ENCODE data around the gene SLC9A9.

SLC9A9 gene

DNA sequence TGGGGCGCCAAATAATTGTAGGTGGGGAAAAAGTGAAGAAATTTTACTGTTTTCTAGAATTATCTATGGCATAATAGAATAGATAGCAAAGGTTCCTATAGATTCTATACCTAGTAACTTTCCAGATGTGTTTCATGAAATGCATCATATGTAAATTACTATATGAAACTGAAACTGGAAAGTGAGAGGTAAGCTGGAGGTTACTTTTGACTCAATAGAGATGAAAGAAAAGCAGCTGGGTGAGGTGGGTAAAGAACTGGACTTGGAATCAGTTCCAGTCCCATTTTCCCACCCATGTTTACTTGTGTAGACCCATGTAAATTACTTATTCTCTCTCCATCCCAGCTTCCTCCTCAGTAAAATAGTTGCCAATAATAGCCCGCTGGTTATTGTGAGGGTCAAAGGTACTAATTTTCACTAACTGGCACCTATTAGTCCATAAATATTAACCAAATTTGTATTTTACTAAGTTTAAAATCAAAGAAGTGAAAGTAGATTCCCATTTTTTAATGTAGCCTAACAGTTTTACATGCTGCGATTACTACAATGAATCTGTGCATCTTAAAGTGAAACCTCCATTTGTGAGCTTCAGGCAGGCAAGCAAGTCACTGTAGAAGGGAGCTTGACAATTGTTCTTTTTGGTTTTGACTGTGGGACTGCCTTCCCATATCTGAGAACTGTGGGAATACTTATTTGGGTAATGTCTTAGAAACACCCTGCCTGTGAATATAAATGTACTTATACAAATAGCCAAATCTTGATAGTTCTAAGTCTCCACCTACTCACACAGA is 312.1 kb downstream of the SLC9A9 start:
- no peak for DNase-seq (ENCODE audit: low read depth)
- no peak overlapping the region for H3K4me3 ChIP-seq (ENCODE audit: low read depth, low read length)
- TF ChIP-seq, protein P1, sequence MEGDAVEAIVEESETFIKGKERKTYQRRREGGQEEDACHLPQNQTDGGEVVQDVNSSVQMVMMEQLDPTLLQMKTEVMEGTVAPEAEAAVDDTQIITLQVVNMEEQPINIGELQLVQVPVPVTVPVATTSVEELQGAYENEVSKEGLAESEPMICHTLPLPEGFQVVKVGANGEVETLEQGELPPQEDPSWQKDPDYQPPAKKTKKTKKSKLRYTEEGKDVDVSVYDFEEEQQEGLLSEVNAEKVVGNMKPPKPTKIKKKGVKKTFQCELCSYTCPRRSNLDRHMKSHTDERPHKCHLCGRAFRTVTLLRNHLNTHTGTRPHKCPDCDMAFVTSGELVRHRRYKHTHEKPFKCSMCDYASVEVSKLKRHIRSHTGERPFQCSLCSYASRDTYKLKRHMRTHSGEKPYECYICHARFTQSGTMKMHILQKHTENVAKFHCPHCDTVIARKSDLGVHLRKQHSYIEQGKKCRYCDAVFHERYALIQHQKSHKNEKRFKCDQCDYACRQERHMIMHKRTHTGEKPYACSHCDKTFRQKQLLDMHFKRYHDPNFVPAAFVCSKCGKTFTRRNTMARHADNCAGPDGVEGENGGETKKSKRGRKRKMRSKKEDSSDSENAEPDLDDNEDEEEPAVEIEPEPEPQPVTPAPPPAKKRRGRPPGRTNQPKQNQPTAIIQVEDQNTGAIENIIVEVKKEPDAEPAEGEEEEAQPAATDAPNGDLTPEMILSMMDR (IDR thresholded peaks at IDR 0.05; ENCODE audit: control insufficient read depth, extremely low read depth, insufficient read depth): no peak

DNA sequence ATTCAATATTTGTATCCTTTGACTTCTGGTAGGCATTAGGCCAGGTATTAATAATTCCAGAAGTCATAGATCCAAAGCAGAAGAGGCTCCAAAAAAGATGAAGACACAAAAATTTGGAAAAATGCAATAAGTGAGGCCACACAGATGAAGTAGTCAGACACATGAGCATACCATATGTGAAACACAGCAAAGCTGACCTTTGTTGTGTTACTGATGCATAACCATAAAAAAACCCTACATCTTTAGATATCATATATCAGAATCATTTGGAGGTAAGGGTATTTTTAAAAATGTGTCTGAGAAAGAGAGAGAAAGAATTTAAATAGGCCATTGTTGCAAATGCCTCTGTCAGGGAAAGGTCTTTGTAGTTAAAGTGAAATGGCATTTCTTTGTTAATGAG is 314.9 kb downstream of the SLC9A9 start:
- TF ChIP-seq, protein P1 (IDR thresholded peaks at IDR 0.05; ENCODE audit: control insufficient read depth, extremely low read depth, insufficient read depth): no peak
- no peak overlapping the region for H3K4me3 ChIP-seq (ENCODE audit: low read depth, low read length)

DNA sequence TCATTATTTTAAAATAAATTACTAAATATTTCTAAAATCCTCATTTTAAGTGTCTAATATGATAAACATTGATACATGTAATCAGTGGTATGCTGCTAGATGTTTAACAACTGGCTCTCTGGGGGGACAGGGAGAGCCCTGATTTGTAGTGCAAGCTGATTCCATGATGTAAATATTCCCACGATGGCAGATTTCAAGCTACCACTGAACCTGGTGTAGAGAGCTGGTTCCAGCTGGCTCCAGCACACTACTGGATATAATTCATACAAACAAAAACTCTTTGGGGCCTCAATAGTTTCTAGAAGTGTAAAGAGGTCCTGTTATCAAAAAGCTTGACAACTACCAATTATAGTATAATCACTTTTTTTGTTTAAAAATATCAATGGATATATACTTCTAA is 316.2 kb downstream of the SLC9A9 start:
- no peak overlapping the region for H3K4me3 ChIP-seq (ENCODE audit: low read depth, low read length)
- TF ChIP-seq, protein P1 (IDR thresholded peaks at IDR 0.05; ENCODE audit: control insufficient read depth, extremely low read depth, insufficient read depth): no peak

More for the DNA sequence above, 314.9 kb downstream of the SLC9A9 start:
- DNase-seq (ENCODE audit: low read depth): no peak

DNA sequence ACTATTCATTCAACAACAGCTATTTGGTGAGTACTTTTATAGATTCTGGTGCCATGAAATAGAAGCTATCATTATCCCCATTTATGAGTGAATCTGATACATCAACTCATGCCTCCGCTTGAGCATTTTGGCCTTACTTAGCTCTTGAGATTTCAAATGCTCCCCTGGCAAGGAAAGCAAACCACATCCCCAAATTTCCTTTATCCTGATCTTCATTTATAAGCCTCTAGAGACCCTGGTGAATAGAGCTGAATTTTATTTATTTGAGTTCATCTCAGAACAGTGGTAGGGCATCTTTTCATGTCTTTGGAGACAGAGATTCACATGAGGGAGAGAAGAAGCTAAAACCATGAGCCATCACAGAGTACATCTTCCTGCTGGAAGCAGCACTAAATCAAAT is 317.2 kb downstream of the SLC9A9 start:
- TF ChIP-seq, protein P1 (IDR thresholded peaks at IDR 0.05; ENCODE audit: control insufficient read depth, extremely low read depth, insufficient read depth): no peak
- no peak for DNase-seq (ENCODE audit: low read depth)
- no peak overlapping the region for H3K4me3 ChIP-seq (ENCODE audit: low read depth, low read length)

More for the DNA sequence above, 316.2 kb downstream of the SLC9A9 start:
- no peak for DNase-seq (ENCODE audit: low read depth)

DNA sequence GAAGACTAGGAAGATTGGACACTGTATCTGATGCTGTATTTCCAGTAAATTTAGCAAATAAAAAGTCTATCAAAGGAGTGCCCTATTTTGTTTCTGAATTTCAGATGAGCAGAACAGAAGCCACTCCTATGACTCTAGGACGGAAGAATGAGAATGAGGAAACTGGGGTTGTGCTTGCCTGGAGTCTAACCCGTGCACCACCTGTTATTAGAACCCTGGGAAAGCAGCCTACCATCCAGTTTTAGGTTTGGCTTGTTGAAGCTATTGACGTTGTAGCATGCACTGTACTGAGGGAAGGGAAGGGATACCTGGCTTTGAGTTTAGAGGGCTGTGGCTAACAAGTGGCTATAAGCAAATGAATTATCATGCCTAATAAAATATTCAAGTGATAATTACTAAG is 318.5 kb downstream of the SLC9A9 start:
- TF ChIP-seq, protein P1 (IDR thresholded peaks at IDR 0.05; ENCODE audit: control insufficient read depth, extremely low read depth, insufficient read depth): no peak

DNA sequence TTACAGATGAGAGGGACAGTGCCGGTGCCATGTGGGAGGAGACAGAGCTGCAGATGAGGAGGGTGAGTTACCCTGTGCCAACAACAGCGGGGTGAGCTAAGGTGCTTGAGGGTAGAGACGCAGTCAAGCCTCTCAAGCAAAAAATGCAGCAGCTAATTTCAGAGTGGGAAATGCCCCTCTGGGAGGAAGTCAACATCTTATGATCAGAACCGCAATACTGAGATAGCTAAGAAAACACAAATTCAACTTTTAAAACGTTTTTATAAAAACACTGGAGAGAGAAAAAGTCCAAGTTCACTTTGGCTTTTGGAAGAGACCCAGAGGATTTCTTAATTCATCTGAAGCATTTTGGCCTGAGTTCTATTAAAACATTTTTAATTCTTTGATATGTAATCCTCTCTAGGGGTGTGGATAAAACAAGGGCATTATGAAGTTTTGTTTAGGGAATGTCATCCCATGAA is 319.2 kb downstream of the SLC9A9 start:
- TF ChIP-seq, protein P1 (IDR thresholded peaks at IDR 0.05; ENCODE audit: control insufficient read depth, extremely low read depth, insufficient read depth): no peak
- no peak for DNase-seq (ENCODE audit: low read depth)
- no peak overlapping the region for H3K4me3 ChIP-seq (ENCODE audit: low read depth, low read length)

More for the DNA sequence above, 318.5 kb downstream of the SLC9A9 start:
- no peak for DNase-seq (ENCODE audit: low read depth)
- no peak overlapping the region for H3K4me3 ChIP-seq (ENCODE audit: low read depth, low read length)
